HG03135 (cell line): ENCODE measurements around the gene ALPK3.

Source experiments
- ATAC-seq: cut with Tn5 transposase; IDR thresholded peaks from one replicate; pipeline ENCODE4 v1.9.1; 2021; ENCODE audit warnings: mild to moderate bottlenecking, moderate library complexity; ENCODE audit not compliant: unreplicated experiment

The ALPK3 gene

GRCh38 chr15:84797212-84797611 is 19.9 kb upstream of the ALPK3 start:
- ATAC-seq = no peak

- no peak for ATAC-seq
Measured at GRCh38 chr15:84797801-84798200, 19.4 kb upstream of the ALPK3 start.

GRCh38 chr15:84798436-84798946 is 18.7 kb upstream of the ALPK3 start:
- no peak for ATAC-seq

GRCh38 chr15:84799511-84800187 is 17.5 kb upstream of the ALPK3 start:
- ATAC-seq = no peak

- ATAC-seq = no peak
Measured at GRCh38 chr15:84800365-84800806, 16.8 kb upstream of the ALPK3 start.

GRCh38 chr15:84804005-84804900 is 12.9 kb upstream of the ALPK3 start:
- ATAC-seq = no peak

- no peak for ATAC-seq
Measured at GRCh38 chr15:84805221-84805620, 11.9 kb upstream of the ALPK3 start.

GRCh38 chr15:84807228-84807627 is 9.9 kb upstream of the ALPK3 start:
- no peak for ATAC-seq

GRCh38 chr15:84810073-84810840 is 6.9 kb upstream of the ALPK3 start:
- no peak for ATAC-seq

- ATAC-seq = no peak
Measured at GRCh38 chr15:84811151-84811550, 6.0 kb upstream of the ALPK3 start.

- ATAC-seq = no peak
Measured at GRCh38 chr15:84811828-84812227, 5.3 kb upstream of the ALPK3 start.

GRCh38 chr15:84812842-84813241 is 4.3 kb upstream of the ALPK3 start:
- ATAC-seq = no peak

- ATAC-seq = no peak
Measured at GRCh38 chr15:84813435-84813834, 3.7 kb upstream of the ALPK3 start.

GRCh38 chr15:84813931-84814330 is 3.2 kb upstream of the ALPK3 start:
- no peak for ATAC-seq

- ATAC-seq = no peak
Measured at GRCh38 chr15:84814916-84815315, 2.2 kb upstream of the ALPK3 start.

- ATAC-seq = no peak
Measured at GRCh38 chr15:84817466-84818081, 418 bp downstream of the ALPK3 start.

- ATAC-seq = no peak
Measured at GRCh38 chr15:84818261-84819131, 1.3 kb downstream of the ALPK3 start.

GRCh38 chr15:84819291-84819768 is 2.2 kb downstream of the ALPK3 start:
- no peak for ATAC-seq

- ATAC-seq = no peak
Measured at GRCh38 chr15:84819791-84820190, 2.6 kb downstream of the ALPK3 start.
